Epithelial cell of proximal tubule (primary cell): ENCODE measurements around the gene DGKB. TPM values are rescaled to one million over a fixed set of nuclear protein-coding genes. Genes with fewer than 3 reads are reported as not detected.

Experiments used
- DNase-seq: peaks from one replicate; pipeline ENCODE4 v3.0.0-alpha.2; 2011; ENCODE audit warnings: low read depth
- H3K4me3 ChIP-seq: 2 replicates; pipeline ENCODE4 v1.5.1; 2011; ENCODE audit warnings: low read depth, mild to moderate bottlenecking, low read length
- CTCF ChIP-seq: conservative IDR thresholded peaks from 2 replicates; pipeline ENCODE4 v1.5.1; 2012; ENCODE audit warnings: low read depth, mild to moderate bottlenecking, low read length
- total RNA-seq: library from RNA; depleted of rRNA; stranded (reverse); fragments of >200 nt; gene quantifications from 2 replicates; pipeline ENCODE4 v1.2.3, GENCODE V29; 2015

The DGKB gene
- total RNA-seq, 1 donor from 2014 or later, result 0.69 TPM

GRCh38 chr7:14582010-14582409 is 320.5 kb downstream of the DGKB start:
- DNase-seq, result no peak
- no peak for TF ChIP-seq CTCF
- no peak overlapping the region for H3K4me3 ChIP-seq

DNA sequence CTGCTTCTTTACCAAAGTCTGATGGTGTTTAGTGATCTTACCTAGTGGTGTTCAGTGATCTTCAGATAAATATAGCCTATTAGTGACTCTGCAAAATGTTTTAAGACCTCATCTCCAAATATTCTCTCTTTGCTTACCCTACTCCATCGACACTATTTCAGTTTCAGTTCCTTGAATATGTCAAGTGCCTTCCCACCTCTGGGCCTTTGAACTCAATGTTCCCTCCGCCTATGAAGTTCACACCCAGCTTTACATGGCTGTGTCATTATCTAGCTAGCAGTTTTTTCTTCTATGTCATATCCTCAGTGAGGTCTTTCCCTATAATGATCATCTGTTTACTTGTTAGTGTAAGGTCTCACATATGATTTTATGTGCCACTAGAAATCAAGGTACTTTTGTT is 322.6 kb downstream of the DGKB start:
- H3K4me3 ChIP-seq, result no peak overlapping the region
- TF ChIP-seq CTCF, result no peak
- DNase-seq, result no peak

GRCh38 chr7:14576578-14576977 is 326.0 kb downstream of the DGKB start:
- no peak for TF ChIP-seq CTCF
- DNase-seq, result no peak
- no peak overlapping the region for H3K4me3 ChIP-seq

- H3K4me3 ChIP-seq, result no peak overlapping the region
- no peak for TF ChIP-seq CTCF
- DNase-seq, result no peak
Observed at GRCh38 chr7:14570750-14571607, 331.6 kb downstream of the DGKB start.

DNA sequence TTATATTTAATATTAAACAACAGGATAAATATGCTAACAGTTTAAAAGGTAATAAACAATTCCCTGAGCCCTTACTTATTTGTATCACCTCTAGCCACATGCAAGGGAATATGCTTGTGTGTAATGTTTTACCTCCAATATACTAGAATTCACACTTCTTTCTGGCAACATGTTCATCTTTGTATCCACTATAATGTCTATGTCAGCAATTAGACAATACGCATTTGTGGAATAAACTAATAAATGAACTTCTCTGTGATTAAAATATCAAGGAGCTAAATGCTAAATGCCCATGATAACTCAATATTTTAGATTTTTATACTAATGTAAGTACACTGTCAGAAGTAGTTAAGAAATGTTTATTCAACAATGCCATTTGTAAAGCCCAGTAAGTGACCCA is 350.5 kb downstream of the DGKB start:
- no peak for DNase-seq
- no peak overlapping the region for H3K4me3 ChIP-seq
- TF ChIP-seq CTCF, result no peak

DNA sequence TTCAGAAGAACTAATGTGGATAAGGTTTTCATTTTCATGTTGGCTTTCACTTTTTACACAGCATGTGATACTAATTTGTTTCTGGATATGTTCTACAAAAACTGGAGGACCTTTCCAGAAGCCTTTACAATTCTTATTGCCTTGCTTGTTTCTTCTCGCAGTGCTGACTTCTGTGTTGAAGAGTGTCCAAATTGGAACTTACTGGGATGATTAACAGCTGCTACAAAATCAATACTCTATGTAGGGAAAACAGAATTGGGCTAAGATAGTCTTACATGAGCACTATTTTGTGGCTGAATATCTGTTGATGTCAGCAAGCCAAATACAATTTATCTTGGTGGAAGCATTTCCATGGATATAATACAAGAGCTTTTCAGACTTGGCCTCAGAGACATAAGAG is 351.2 kb downstream of the DGKB start:
- no peak overlapping the region for H3K4me3 ChIP-seq
- no peak for DNase-seq
- no peak for TF ChIP-seq CTCF

- DNase-seq, result no peak
- H3K4me3 ChIP-seq, result no peak overlapping the region
- no peak for TF ChIP-seq CTCF
Observed at GRCh38 chr7:14542624-14543023, 359.9 kb downstream of the DGKB start.
